Activated CD4-positive, alpha-beta T cell treated with anti-CD3 and anti-CD28 coated beads, Interleukin-2, amount 50 U/mL, for 24 hours (primary cell): ENCODE measurements around the gene MDFIC2.
"Not testable (repeated sequence)": the region's sequence is repeated elsewhere in the genome, so short reads cannot be mapped to it uniquely, and the experiment has no call there.

Source experiments
- DNase-seq, 2 donors: peaks; one replicate each; pipeline ENCODE4 v3.0.0-alpha.2; 2020; ENCODE audit warnings: low read depth in 1 of 2, low spot score in 1 of 2

Gene MDFIC2

DNA sequence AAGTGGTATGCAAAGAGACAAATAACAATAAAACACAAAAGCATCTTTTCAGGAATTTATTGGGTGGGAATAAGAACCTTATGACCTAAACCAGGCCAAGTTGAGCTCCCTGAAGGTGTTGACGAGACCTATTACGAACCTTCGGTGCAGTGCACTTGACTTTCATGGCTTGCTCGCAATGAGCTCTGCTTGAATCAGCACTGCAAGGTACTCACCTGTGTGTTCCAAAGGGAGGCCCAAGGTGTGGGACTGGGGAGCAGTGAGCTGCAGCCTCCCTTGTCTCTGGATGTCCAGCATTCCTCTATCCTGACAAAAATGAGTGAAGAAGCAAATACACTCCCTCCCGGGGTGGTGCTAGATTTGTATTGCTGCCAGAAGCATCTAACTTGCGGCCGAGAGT is at the start of gene MDFIC2:
Gene MDFIC2 (minus strand): TSS at position 303 of the 400 bp plus-strand sequence. CDS start 665 bp downstream, outside the sequence.
- DNase-seq, result no peak

DNA sequence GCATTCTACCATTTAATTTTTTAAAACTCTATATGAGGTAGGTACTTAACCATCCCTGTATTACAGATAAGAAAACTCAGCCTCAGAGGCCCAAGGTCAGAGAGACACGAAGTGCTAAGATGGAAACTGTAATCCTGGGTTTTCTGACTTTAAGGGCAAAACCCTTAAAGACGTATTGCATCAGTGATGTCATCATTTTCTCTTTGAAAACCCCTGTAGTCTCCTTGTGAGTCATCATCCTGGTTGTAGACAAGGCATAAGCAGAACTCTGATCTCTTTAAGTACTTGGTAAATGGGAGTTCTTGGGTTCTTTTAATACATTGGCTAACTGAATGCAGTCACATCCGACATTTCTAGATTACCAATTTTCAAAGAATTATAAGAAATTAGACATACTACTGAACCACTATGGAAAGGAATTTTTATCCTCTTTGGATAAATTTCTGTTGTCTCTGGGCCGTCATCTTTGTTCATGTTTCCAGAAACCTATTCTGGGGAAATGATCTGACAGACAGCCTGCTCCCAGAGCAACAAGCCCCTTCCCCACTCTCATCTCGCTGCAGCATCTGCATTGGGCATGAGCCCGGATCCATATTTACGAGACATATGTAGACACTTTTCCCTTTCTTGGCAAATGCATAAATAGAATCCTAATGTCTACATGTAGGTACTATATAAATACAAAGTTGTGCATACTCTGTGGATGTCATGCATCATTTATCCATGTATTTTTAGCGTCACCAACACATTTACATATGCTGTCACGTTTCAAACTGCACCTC is 48.7 kb upstream of the MDFIC2 start:
- DNase-seq, result no peak

DNA sequence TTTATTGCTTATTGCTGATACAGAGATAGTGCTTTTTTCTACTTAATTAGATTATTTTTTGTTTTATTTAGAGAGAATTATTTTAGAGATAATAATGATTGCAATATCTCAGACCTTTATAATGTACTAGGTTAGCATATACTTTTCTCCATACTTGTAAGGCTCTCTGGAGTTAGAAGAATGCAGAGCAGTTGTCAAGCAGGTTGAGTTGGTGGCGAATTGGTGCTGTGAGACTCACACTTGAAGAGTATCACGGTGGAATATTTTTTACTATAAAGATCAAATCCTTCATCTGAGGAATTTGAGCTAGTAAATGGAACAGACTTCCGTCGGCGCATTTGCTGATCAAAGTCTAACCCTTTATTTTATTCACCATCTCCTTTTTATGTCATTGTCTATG is 47.3 kb upstream of the MDFIC2 start:
- DNase-seq, result no peak

DNA sequence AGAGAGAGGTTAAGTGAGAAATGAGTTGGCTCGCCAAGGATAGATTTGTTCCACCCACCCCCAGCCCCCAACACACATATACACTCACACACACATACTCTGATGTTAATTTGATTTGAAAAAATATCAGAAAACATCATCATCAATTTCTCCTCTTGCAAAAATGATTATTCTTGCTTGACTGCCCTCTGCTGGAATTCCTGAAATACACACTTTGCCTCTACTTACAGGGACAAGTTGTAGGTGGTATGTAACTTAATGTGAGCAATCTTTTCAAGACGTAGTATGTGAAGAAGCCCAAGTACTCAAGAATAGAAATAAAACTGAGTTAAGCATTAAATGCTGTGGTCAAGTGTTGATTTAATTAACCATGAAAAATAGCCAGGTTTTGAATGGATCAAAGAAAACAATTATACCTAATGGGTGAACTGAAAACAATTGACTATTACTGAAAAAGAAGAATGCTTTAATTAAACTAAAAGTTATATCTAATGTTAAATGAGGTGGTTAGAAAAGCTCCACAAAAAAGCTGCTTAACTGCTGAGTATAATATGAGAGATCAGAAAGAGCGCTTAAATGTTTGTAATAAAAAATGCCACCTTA is 46.6 kb upstream of the MDFIC2 start:
- no peak for DNase-seq

DNA sequence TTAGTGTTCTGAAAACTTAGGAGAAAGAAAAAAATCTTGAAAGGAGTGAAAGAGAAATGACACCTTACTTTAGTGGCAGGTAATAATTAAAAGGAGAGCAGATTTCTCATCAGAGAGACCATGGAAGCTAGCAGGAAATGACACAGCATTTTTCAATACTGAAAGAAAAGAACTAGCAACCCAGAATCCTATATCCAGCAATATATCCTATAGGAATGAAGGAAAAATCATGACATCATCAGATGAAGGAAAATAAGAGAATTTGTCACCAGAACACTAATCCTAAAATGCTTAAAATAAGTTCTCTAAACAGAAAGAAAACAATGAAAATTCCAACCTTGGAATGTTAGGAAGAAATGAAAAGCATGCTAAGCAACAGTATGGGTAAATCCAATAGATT is 39.8 kb upstream of the MDFIC2 start:
- DNase-seq, result no peak

DNA sequence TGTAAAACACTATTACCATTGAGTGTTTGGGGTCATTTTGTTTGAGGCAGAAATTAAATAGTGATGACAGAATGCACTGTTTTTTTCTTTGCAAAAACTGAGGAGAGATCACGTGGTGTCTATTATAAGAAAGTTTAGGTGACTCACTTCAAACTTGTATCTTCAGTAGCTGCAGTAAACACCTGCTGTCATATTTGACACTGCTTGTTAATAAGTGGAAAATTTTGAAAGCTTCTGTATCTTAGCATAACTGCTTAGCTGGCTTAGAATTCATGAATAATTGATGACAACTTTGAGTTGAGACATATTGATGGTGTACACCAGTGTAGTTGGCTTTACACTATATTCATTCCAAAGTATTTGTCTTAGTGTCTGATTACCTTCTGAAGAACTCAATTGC is 29.7 kb upstream of the MDFIC2 start:
- no peak for DNase-seq

DNA sequence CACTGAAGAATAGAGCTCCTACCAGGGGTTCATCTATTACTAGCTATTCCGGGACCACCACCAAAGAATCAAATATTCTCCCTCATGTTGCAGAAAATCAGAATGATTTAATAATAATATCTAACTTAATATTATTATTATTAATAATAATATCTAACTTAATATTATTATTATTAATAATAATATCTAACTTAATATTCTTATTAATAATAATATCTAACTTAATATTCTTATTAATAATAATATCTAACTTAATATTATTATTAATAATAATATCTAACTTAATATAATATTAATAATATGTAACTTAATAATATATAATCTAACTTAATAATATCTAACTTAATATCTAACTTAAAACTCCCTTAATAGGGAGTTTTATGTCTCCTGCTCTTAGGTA is 24.4 kb upstream of the MDFIC2 start:
- DNase-seq, result not testable (repeated sequence)

DNA sequence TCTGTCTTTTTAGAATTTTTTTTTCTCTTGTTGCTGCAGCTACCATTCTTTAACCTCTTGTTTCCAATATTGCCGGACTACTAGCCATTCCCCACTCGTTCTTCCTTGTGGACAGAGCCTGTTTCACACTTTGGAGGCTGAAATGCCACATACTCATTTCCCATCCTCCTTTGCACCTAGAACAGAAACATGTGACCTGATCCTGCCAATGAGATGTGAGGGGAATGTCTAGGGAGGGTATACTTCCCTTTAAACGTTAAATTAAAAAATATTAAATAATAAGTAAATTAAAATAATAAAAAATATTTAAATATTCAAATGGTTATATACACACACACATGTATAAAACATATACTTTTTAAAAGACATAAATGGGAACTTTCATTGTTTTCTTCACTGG is 20.6 kb upstream of the MDFIC2 start:
- DNase-seq, result no peak

DNA sequence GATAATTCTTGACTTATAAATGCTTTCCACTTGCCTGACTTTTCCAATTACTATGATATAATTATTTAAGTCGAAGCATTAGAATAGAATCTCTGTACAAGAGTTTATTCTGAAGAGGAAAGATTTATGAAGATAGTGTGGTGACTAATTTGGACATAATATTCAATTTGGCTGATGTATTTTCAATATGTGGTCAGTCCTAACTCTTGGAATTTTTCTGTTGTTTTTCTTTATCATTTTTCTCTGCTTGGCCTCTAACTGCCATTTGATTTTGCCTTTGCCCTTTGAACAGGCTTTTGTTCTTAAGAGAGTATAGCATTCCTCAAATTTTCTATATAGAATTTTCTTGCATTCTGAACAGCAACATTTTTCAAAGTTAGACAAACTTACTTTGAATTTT is 2.6 kb upstream of the MDFIC2 start:
- no peak for DNase-seq

DNA sequence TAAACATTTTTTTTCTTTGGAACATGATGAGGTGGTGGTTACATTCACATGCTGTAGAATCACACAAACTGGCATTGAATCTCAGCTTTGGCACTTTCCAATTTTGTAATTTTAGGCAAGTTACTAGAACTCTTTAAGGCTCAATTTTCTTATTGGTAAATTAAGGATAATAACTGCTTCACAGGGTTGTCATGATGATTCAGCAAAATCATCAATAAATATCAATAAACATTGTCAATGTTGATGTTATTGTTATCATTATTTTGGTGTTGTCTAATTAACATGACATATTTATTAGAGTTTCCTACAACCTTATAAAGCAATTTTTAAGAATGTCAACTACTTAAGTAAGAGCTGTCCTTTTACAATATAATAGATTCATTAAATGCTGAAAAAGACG is 1.6 kb downstream of the MDFIC2 start:
- DNase-seq, result no peak

DNA sequence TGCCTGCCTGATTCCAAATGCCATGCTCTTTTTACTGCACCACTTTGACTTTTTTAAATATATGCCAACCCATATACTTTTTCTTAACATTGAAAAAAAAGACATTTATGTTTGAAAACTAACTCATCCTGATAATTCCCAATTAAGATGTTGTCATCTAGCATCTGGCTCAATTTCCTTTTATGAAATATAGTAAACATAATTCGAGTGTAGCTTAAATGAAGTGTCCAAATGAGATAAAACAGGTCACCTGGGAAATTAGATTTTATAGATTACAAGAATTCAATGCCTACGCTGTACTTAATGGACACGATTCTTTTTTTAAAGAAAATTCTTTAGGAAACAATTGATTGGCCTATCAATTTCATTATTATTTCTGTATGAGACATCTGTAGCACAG is 2.8 kb downstream of the MDFIC2 start:
- DNase-seq, result no peak

DNA sequence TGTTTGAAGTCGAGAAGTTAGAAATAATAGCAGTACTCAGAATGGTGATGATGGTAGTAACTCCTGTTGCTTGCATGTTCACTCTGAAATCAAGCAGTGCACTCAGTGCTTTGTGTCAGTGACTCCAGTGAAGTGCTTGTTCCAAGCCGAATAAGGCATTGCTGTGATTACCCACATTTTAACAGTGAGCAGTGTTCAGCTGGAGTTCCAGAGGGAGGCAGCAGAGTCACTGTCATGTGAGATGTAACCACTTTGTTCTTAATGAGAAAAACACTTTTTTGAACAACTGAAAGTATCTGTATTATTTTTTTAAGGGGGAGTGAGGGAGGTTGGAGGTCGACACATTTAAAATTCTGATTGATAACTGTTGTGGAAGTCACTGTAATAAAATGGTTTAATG is 3.7 kb downstream of the MDFIC2 start:
- DNase-seq, result no peak

DNA sequence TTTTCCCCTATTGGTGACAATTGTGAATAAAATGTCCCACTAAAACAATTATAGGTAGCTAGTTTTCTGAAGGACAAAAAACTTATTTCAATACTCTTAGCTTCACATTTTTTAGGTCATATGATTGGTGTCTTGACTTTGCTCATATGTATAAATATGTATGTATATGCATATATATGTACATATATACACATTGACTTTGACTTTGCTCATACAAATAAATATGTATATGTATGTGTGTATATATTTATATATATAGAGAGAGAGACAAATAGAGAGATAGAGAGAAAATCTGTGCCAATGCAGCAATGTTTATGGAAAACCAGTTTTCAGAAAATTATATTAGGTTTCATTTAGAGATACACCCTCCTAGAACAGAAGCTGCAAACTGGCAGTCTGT is 5.7 kb downstream of the MDFIC2 start:
- no peak for DNase-seq

DNA sequence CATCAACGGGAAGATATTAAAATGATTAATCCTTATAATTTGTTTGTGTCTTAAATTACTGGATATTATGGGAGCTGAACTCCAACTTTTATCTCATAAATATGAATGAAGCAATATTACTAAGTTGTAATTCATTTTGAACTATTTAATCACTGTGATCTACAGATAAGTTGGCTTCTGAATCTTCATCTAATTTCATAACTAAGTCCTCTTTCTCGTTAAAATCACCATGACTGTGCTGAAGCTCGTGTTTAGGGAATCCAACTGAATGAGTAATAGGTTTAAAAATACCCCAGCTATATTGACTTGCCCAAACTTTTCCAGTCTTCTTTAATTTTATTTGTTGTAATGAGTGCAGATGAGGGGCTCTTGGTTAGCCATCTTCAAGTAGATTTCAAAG is 14.1 kb downstream of the MDFIC2 start:
- DNase-seq, result no peak

DNA sequence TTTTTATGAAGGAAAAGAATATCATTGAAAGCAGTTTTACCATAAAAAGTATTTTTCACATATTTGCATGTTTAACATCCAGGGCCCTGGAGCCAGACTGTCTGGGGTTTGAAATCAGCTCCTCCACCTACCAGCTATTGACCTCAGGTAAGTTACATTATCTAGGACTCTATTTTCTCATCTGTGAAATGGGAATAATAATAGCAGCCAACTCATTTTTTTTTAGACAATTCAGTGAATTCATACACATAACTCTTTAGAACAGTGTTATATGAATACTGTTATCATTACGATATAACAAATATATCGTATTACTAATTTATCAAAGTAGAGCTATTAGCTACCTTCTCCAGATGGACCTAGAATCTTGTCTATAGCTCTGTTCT is 21.3 kb downstream of the MDFIC2 start:
- DNase-seq, result no peak

DNA sequence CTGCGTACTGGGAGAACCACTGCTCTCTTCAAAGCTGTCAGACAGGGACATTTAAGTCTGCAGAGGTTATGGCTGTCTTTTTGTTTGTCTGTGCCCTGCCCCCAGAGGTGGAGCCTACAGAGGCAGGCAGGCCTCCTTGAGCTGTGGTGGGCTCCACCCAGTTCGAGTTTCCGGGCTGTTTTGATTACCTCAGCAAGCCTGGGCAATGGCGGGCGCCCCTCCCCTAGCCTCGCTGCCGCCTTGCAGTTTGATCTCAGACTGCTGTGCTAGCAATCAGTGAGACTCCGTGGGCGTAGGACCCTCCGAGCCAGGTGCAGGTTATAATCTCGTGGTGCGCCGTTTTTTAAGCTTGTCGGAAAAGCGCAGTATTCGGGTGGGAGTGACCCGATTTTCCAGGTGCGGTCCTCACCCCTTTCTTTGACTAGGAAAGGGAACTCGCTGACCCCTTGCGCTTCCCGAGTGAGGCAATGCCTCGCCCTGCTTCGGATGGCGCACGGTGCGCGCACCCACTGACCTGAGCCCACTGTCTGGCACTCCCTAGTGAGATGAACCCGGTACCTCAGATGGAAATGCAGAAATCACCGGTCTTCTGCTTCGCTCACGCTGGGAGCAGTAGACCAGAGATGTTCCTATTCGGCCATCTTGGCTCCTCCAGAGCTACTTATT is 21.9 kb downstream of the MDFIC2 start:
- not testable (repeated sequence) for DNase-seq

DNA sequence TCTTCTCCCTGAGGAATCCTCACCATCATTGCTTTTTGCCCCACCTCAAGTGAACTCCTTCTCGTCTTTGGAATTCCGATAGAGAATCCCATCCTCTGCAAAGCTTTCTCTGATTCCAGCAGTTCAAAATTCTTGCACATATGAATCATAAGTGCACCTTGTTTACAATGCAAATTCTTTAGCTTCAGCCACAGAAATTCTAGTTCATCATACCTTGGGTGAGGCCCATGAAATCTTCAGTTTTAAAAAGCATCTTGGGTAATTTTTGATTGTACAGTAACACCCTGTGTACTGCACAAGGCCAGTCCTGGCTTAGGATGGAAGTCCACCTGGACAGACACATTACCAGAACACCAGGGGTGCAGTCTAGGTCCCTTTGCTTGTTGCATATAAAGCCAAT is 30.8 kb downstream of the MDFIC2 start:
- no peak for DNase-seq

DNA sequence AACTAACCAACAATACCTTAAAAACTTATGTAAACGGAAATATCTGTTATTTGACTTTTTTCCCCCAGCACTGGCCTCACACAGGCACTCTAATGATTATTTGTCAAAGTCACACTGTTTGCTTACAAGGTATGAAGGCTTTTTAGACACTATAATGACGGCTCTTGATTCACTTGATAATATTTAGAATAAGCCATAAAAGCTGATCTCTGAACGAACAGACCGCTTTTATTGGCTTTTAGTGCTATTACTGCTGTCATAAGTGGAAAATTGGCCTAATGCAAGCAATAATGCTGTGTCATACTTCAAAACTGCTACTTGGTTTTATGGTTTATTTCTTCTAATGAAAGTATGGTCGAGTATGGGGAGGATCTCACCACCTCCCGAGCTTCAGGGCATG is 35.1 kb downstream of the MDFIC2 start:
- DNase-seq, result no peak

DNA sequence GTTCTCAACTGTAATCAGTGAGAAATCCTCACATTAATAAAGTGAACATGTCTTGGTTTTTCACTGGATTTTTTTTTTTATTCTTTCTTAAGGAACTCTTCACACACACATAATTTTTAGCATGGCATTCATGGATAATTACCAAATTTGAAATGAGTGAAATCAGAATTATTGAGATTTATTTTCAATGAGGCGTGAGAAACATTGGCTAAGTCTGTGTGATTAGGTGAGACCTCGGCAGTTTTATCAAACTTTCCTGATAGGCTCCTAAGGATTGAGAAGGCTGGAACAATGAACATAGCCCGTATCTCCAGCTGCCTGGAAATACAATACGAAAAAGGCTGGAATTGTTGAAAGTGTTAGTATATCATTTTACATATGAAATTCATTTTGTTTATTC is 35.5 kb downstream of the MDFIC2 start:
- DNase-seq, result no peak

DNA sequence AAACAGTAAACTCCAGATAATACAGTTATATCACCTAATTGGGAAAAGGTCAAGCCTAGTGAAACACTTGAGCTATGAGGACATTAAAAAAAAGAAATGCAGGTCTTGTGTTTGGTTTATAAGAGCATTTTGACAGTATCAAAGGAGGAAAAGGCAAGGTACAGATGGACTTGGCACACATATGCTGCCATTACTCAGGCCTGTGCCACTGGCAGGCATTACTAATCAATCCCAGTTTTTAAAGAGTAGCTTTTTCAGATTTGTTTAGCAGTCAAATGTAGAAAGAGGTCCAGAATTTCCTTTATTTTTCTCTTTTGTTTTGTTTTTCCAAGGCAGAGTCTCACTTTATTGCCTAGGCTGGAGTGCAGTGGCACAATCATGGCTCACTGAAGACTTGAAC is 38.9 kb downstream of the MDFIC2 start:
- DNase-seq, result no peak

DNA sequence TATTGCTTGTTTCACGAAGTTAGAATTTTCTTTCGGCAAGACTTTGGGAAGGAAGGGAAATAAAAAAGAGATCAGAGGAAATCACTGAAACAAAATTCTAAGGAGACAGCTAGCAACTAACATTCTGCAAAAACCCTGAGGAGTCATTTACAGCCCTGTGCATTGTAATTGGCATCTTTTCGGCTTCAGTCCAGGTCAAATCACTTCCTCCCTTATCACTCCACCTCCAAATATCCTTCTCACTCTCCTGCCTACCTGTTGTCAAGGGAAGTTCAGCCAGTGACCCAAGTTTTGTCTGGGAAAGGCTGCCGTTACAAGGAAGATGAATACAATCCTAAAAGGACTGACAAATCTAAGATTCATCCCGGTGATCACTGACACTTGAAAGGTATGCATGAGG is 39.6 kb downstream of the MDFIC2 start:
- no peak for DNase-seq

DNA sequence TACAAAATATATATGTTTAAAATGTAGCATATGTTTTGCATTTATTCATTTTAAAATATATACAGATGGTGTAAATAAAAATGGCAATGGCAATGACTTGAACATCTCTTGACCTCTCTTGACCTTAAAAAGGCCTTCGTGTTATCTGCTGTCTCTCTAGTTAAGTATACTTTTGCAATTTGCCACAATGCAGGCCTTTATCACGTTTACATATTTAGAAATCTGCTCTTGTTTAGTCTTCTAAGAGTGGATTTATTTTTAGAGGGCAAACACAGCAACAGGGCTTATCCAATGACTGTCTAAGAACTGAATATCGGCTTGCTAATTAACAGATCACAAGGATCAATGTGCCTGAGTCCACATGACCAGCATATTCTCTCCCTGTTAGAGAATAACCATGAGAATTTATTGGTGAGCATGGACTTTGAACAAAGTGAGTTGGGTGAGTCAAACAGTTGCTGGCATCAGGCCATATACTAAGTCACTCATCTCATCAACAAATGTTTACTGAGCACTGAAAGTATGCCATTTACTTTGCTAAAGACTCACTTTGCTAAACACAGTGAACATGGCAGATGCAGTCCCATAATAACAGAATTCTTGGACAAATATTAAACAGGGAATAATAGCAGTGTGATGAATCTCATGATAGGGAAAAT is 48.2 kb downstream of the MDFIC2 start:
- DNase-seq, result no peak
